OCI-LY7 (cell line): ENCODE measurements around the gene MUSK.

Source experiments
- CTCF ChIP-seq: fragments of 200-600 bp; sonication (generic); conservative IDR thresholded peaks from 2 replicates; pipeline ENCODE4 v1.5.1; 2014; ENCODE audit warnings: mild to moderate bottlenecking, antibody characterized with exemption, low read length, moderate library complexity, mixed read lengths
- EZH2phosphoT487 ChIP-seq: fragments of 200-600 bp; sonication (generic); IDR thresholded peaks from 2 replicates; pipeline ENCODE4 v1.6.1; 2018; ENCODE audit warnings: low read depth, borderline replicate concordance, mild to moderate bottlenecking, mixed run types, antibody characterized with exemption, low read length, moderate library complexity, mixed read lengths

- TF ChIP-seq CTCF (no peak), EZH2phosphoT487 (no peak)
Measured at GRCh38 chr9:110814159-110814558, 145.6 kb downstream of the MUSK start.
